Thyroid gland (tissue), 4 donors: ENCODE results near the gene SLC22A3. TPM values are rescaled to one million over a fixed set of nuclear protein-coding genes. Genes with fewer than 3 reads are reported as not detected.

Experiments used
- DNase-seq, 2 donors: peaks; one replicate each; pipeline ENCODE4 v3.0.0-alpha.2; 2019
- H3K27ac ChIP-seq, 3 donors: fragments of 200-600 bp; sonication (generic); 1 replicate in 2 of 3; 2 replicates in 1 of 3; pipeline ENCODE4 v1.5.1; 2016 to 2019; ENCODE audit warnings: mild to moderate bottlenecking in 1 of 3, moderate library complexity in 1 of 3
- H3K27me3 ChIP-seq: fragments of 200-600 bp; sonication (generic); one replicate; pipeline ENCODE4 v1.5.1; 2019
- H3K36me3 ChIP-seq, 2 donors: fragments of 200-600 bp; sonication (generic); one replicate each; pipeline ENCODE4 v1.5.1; 2016 to 2019
- H3K4me1 ChIP-seq, 2 donors: fragments of 200-600 bp; sonication (generic); one replicate each; pipeline ENCODE4 v1.5.1; 2017 to 2019
- H3K4me3 ChIP-seq, 3 donors: fragments of 200-600 bp; sonication (generic); replicated peaks in 1 of 3; 1 replicate in 2 of 3; 2 replicates in 1 of 3; pipeline ENCODE4 v1.5.1; 2016; ENCODE audit warnings: mild to moderate bottlenecking in 1 of 3
- H3K9me3 ChIP-seq: fragments of 200-600 bp; sonication (generic); one replicate; pipeline ENCODE4 v1.5.1; 2017
- CTCF ChIP-seq, 6 experiments: fragments of 200-600 bp in 3 of 6; fragments of 450-650 bp in 3 of 6; sonication (generic) in 3 of 6; IDR thresholded peaks; one replicate each; pipeline ENCODE4 v1.5.1; 2016 to 2019; ENCODE audit warnings: antibody characterized with exemption in 6 of 6, mild to moderate bottlenecking in 2 of 6, inconsistent platforms in 1 of 6, moderate library complexity in 1 of 6
- POLR2A ChIP-seq, 2 donors: fragments of 450-650 bp; IDR thresholded peaks; one replicate each; pipeline ENCODE4 v1.6.1; 2017; ENCODE audit warnings: antibody characterized with exemption in 2 of 2, mild to moderate bottlenecking in 2 of 2, moderate library complexity in 1 of 2
- WGBS, 2 donors: methylation state at CpG; one replicate each; pipeline ENCODE4 v1.1.5; 2017; 5-methylcytosine and 5-hydroxymethylcytosine counted together
- intact Hi-C: fragments of 100-400 bp; cut with DNase I; formaldehyde crosslinking; loops from one replicate; pipeline ENCODE4 v1.15.1; 2023
- total RNA-seq, 4 donors: library from RNA; depleted of rRNA; stranded (reverse); fragments of >200 nt; gene quantifications; one replicate each; pipeline ENCODE4 v1.2.3, GENCODE V29; 2016

The SLC22A3 gene
- total RNA-seq, 4 donors from 2014 or later, result 0.67 to 3.9 (median 2.5) TPM

GRCh38 chr6:160494576-160494975 is 146.4 kb downstream of the SLC22A3 start:
- WGBS, 2 donors, result 91 to 93% methylated on average over 3 of the region's 3 CpGs
- Histone ChIP-seq H3K4me1 (no peaks in the 10 kb centered on the region), H3K9me3 (no peaks in the 10 kb centered on the region), H3K36me3 (no peaks in the 10 kb centered on the region), H3K4me3 (no peak overlapping the region), H3K27ac (no peak overlapping the region), H3K27me3 (no peaks in the 10 kb centered on the region)
- TF ChIP-seq POLR2A (IDR thresholded peaks at IDR 0.05) (no peak), CTCF (IDR thresholded peaks at IDR 0.05) (no peak)
- no peak for DNase-seq
- intact Hi-C loops, result no loop called here

- Histone ChIP-seq H3K4me3 (no peak overlapping the region), H3K27me3 (no peaks in the 10 kb centered on the region), H3K4me1 (no peaks in the 10 kb centered on the region), H3K27ac (no peak overlapping the region), H3K36me3 (no peaks in the 10 kb centered on the region), H3K9me3 (no peaks in the 10 kb centered on the region)
- intact Hi-C loops, result no loop called here
- no peak for DNase-seq
- TF ChIP-seq CTCF (IDR thresholded peaks at IDR 0.05), result no peak
- TF ChIP-seq POLR2A (IDR thresholded peaks at IDR 0.05), result no peak
- WGBS, 2 donors, result 93% methylated on average over 4 of the region's 4 CpGs
These were observed 152.5 kb downstream of the SLC22A3 start for GRCh38 chr6:160500639-160501038.

Other genes starting within 250 kb of the SLC22A3 start
- gene SLC22A1, start 226.6 kb upstream of the SLC22A3 start, total RNA-seq, result 1 to 10 TPM; 2.0 to 4.8 (median 3.7) TPM
- not detected for gene SLC22A2, start 89.6 kb upstream of the SLC22A3 start, total RNA-seq